Measurements from ENCODE around the gene NEDD4. TPM values are rescaled to one million over a fixed set of nuclear protein-coding genes. Genes with fewer than 3 reads are reported as not detected.

The NEDD4 gene
- total and polyA plus RNA-seq, 2 of the 4 experiments (the other 2 are of a cell fraction), result 27.4 to 80.7 TPM

- Histone ChIP-seq H3K27ac (ENCODE audit: insufficient read depth, low read length) (no peak overlapping the region), H4K20me1 (ENCODE audit: insufficient read depth, low read length) (no peaks in the 10 kb centered on the region), H3K14ac (replicated peaks; ENCODE audit: low read depth, low read length) (no peak overlapping the region), H2AK5ac (ENCODE audit: low read depth, low read length) (no peak overlapping the region), H3K9ac (ENCODE audit: low read depth, low read length) (no peak overlapping the region), H3K4me1 (ENCODE audit: control insufficient read depth, insufficient read depth, low read length) (no peaks in the 10 kb centered on the region; the same call in 1 of the 2 replicates), H3K4me2 (ENCODE audit: low read depth, low read length) (no peak overlapping the region), H3K4ac (ENCODE audit: low read depth, low read length) (no peak overlapping the region), H3K36me3 (ENCODE audit: control insufficient read depth, insufficient read depth, low read length) (no peaks in the 10 kb centered on the region), H3K9me1 (ENCODE audit: insufficient read depth, low read length) (no peaks in the 10 kb centered on the region), H4K91ac (ENCODE audit: insufficient read depth, low read depth, low read length) (no peak overlapping the region), H4K5ac (ENCODE audit: low read depth, low read length) (no peak overlapping the region), H3K4me3 (ENCODE audit: insufficient read depth, low read depth, low read length) (no peak overlapping the region), H3K79me1 (ENCODE audit: low read depth in 1 of 2, low read length in 2 of 2) (no peaks in the 10 kb centered on the region), H2BK15ac (ENCODE audit: low read depth, low read length) (no peak overlapping the region), H2AFZ (replicated peaks; ENCODE audit: low read length, poor library complexity) (no peak overlapping the region), H4K8ac (ENCODE audit: low read depth in 2 of 2, low read length in 2 of 2) (no peak overlapping the region), H3K23ac (ENCODE audit: low read depth, low read length) (no peak overlapping the region), H2BK5ac (ENCODE audit: low read depth, low read length, poor library complexity, severe bottlenecking) (no peak overlapping the region), H2BK20ac (ENCODE audit: low read depth, low read length) (no peak overlapping the region), H3K27me3 (ENCODE audit: control insufficient read depth, insufficient read depth, low read length) (no peaks in the 10 kb centered on the region), H2AK9ac (replicated peaks; ENCODE audit: low read depth, low read length, poor library complexity) (no peak overlapping the region), H2BK120ac (ENCODE audit: low read depth, low read length) (no peak overlapping the region), H3K18ac (ENCODE audit: low read depth, low read length) (no peak overlapping the region), H3K9me3 (ENCODE audit: control insufficient read depth, insufficient read depth, low read length) (0 out of 2 replicates have a peak, but pooled peaks cover 2% of the 10 kb centered on the region), H3K56ac (ENCODE audit: extremely low read depth, insufficient read depth, low read length) (no peak overlapping the region)
- no CpG with 5 or more reads among the region's 3 CpGs for WGBS, 2 experiments (ENCODE audit: extremely low coverage in 2 of 2, insufficient read length in 1 of 2)
- no peak for DNase-seq
- intact Hi-C loops (cut with micrococcal nuclease), result no loop called here
- no peak for ATAC-seq (ENCODE audit: low read depth)
- in situ Hi-C loops (cut with MboI; ENCODE audit: low sequenced_read_pairs), result no loop called here
- ChIA-PET CTCF (interaction anchor here (1.5 kb wide), 1 partner anchor 9 kb away, joined by 3 read pairs; the partner anchor contains the start of gene NEDD4), POLR2A (ENCODE audit: unreplicated experiment) (no interaction called here)
- TF ChIP-seq USF2 (IDR thresholded peaks at IDR 0.05; ENCODE audit: low read depth, low read length) (no peak), POLR2A (IDR thresholded peaks at IDR 0.05; ENCODE audit: low read depth, low read length) (no peak), SMC3 (IDR thresholded peaks at IDR 0.05; ENCODE audit: low read depth, low read length) (no peak), MXI1 (IDR thresholded peaks at IDR 0.05; ENCODE audit: borderline replicate concordance, low read depth, low read length) (no peak), RCOR1 (IDR thresholded peaks at IDR 0.05; ENCODE audit: insufficient replicate concordance, low read length) (no peak), CHD1 (IDR thresholded peaks at IDR 0.05; ENCODE audit: low read depth, low read length) (no peak), MAFK (IDR thresholded peaks at IDR 0.05; ENCODE audit: low read depth, low read length) (no peak), ELK1 (IDR thresholded peaks at IDR 0.05; ENCODE audit: borderline replicate concordance, low read depth, low read length) (no peak), RFX5 (IDR thresholded peaks at IDR 0.05; ENCODE audit: low read depth, low read length) (no peak), NFE2L2 (IDR thresholded peaks at IDR 0.05; ENCODE audit: low read depth, low read length) (no peak), FOS (IDR thresholded peaks at IDR 0.05; ENCODE audit: low read depth, low read length) (no peak), BHLHE40 (IDR thresholded peaks at IDR 0.05; ENCODE audit: low read depth, low read length) (no peak), CTCF (conservative IDR thresholded peaks at IDR 0.05; ENCODE audit: low read depth, low read length) (no peak), CEBPB (IDR thresholded peaks at IDR 0.05; ENCODE audit: low read depth, low read length) (no peak), RAD21 (IDR thresholded peaks at IDR 0.05; ENCODE audit: low read length) (no peak), MAZ (IDR thresholded peaks at IDR 0.05; ENCODE audit: borderline replicate concordance, low read depth, low read length) (no peak)
- BruUV-seq (replicated peaks), result no TSS peak
- dilution Hi-C loops (cut with HindIII; ENCODE audit: low sequenced_read_pairs, unreplicated experiment), result no loop called here
Observed at GRCh38 chr15:56001471-56002078, 8.2 kb upstream of the NEDD4 start.

All from IMR-90 (cell line).